HL-60 (cell line): ENCODE results near the gene SEC14L5.

Experiments used
- POLR2AphosphoS5 ChIP-seq: IDR thresholded peaks from 2 replicates; pipeline ENCODE4 v1.6.1; 2012; ENCODE audit warnings: low read depth
- TF ChIP-seq, protein P1 (sequence below): IDR thresholded peaks from one replicate; pipeline ENCODE4 v1.5.1; 2011; ENCODE audit warnings: low read length, control low read depth, inconsistent platforms; ENCODE audit not compliant: insufficient read depth

DNA sequence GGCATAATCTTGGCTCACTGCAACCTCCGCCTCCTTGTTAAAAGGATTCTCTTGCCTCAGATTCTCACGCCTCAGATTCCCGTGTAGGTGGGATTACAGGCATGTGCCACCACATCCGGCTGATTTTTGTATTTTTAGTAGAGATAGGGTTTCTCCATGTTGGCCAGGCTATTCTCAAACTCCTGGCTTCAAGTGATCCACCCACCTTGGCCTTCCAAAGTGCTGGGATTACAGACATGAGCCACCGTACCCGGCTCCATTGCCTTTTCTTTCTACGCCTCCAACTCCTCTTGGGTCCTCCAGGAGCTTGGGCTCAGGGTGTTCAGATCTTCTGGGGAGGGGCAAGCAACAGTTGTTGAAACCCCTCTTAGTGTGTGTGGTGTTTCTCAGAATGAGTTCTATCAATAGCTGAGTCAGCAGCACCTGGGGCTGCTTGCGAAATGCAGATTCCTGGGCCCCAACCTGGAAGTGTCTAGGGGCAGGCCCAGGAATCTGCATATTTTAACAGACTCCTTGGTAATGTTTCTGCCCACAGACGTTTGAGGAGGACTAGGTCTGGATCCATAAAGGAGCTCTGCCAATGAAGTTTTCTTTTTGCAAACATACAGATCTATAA, 31.4 kb downstream of the SEC14L5 start:
- TF ChIP-seq, protein P1, sequence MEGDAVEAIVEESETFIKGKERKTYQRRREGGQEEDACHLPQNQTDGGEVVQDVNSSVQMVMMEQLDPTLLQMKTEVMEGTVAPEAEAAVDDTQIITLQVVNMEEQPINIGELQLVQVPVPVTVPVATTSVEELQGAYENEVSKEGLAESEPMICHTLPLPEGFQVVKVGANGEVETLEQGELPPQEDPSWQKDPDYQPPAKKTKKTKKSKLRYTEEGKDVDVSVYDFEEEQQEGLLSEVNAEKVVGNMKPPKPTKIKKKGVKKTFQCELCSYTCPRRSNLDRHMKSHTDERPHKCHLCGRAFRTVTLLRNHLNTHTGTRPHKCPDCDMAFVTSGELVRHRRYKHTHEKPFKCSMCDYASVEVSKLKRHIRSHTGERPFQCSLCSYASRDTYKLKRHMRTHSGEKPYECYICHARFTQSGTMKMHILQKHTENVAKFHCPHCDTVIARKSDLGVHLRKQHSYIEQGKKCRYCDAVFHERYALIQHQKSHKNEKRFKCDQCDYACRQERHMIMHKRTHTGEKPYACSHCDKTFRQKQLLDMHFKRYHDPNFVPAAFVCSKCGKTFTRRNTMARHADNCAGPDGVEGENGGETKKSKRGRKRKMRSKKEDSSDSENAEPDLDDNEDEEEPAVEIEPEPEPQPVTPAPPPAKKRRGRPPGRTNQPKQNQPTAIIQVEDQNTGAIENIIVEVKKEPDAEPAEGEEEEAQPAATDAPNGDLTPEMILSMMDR = no peak
- no peak for TF ChIP-seq POLR2AphosphoS5
